H1 (cell line): ENCODE results near the gene GUCA1A.

Experiments used
- ATF2 ChIP-seq: IDR thresholded peaks from 2 replicates; pipeline ENCODE4 v1.6.1; 2012; ENCODE audit warnings: low read length, inconsistent platforms
- CTCF ChIP-seq, 3 experiments: IDR thresholded peaks; 1 replicate in 2 of 3; 2 replicates in 1 of 3; pipeline versions ENCODE4 v1.5.1 to v1.6.1; 2011; ENCODE audit warnings: low read length in 3 of 3, mild to moderate bottlenecking in 3 of 3, inconsistent platforms in 2 of 3, low read depth in 1 of 3, moderate library complexity in 1 of 3; ENCODE audit not compliant: insufficient read depth in 1 of 3; ENCODE audit errors: control extremely low read depth in 1 of 3
- EZH2 ChIP-seq: fragments of 200-600 bp; sonication (generic); IDR thresholded peaks from 2 replicates; pipeline ENCODE4 v1.7.1; 2012; ENCODE audit warnings: low read depth, mild to moderate bottlenecking, moderate library complexity, low read length, inconsistent platforms; ENCODE audit not compliant: severe bottlenecking
- MAX ChIP-seq: IDR thresholded peaks from 2 replicates; pipeline ENCODE4 v1.6.1; 2012; ENCODE audit warnings: inconsistent platforms
- NRF1 ChIP-seq: IDR thresholded peaks from 2 replicates; pipeline ENCODE4 v1.6.1; 2011; ENCODE audit warnings: mild to moderate bottlenecking, low read depth, low read length, improper control_type of control experiment
- POLR2A ChIP-seq, 2 experiments: IDR thresholded peaks; 1 replicate in 1 of 2; 2 replicates in 1 of 2; pipeline ENCODE4 v1.6.1; 2011; ENCODE audit warnings: low read depth in 2 of 2, low read length in 2 of 2, mild to moderate bottlenecking in 2 of 2; ENCODE audit errors: control extremely low read depth in 1 of 2
- POLR2AphosphoS5 ChIP-seq: IDR thresholded peaks from 2 replicates; pipeline ENCODE4 v1.6.1; 2011; ENCODE audit warnings: low read depth, low read length
- RAD21 ChIP-seq, 2 experiments: IDR thresholded peaks in 1 of 2; conservative IDR thresholded peaks in 1 of 2; 2 replicates each; pipeline ENCODE4 v1.6.1; 2011; ENCODE audit warnings: low read depth in 2 of 2, low read length in 2 of 2, improper control_type of control experiment in 1 of 2, inconsistent platforms in 1 of 2, mild to moderate bottlenecking in 1 of 2, moderate library complexity in 1 of 2
- SIN3A ChIP-seq, 2 experiments: IDR thresholded peaks in 1 of 2; conservative IDR thresholded peaks in 1 of 2; 2 replicates each; pipeline ENCODE4 v1.6.1; 2011 to 2012; ENCODE audit warnings: low read length in 2 of 2, improper control_type of control experiment in 1 of 2, low read depth in 1 of 2, mild to moderate bottlenecking in 1 of 2
- SUZ12 ChIP-seq: fragments of 200-600 bp; sonication (generic); IDR thresholded peaks from 2 replicates; pipeline ENCODE4 v1.6.1; 2012; ENCODE audit warnings: mild to moderate bottlenecking, inconsistent platforms, low read length, moderate library complexity, mixed read lengths
- TBP ChIP-seq: IDR thresholded peaks from 2 replicates; pipeline ENCODE4 v1.6.1; 2011; ENCODE audit warnings: low read depth, low read length, improper control_type of control experiment
- ZNF274 ChIP-seq: IDR thresholded peaks from 2 replicates; pipeline ENCODE4 v1.7.0; 2012; ENCODE audit warnings: low read length, borderline replicate concordance; ENCODE audit errors: extremely low read depth

- TF ChIP-seq CTCF (IDR thresholded peaks at IDR 0.05; ENCODE audit: control extremely low read depth in 1 of 3, insufficient read depth in 1 of 3, low read depth in 1 of 3, low read length in 3 of 3) (no peak), ZNF274 (no peak), POLR2A (IDR thresholded peaks at IDR 0.05; ENCODE audit: control extremely low read depth in 1 of 2, low read depth in 2 of 2, low read length in 2 of 2) (no peak), POLR2AphosphoS5 (no peak), MAX (no peak), SUZ12 (no peak), EZH2 (no peak), NRF1 (no peak), RAD21 (IDR thresholded peaks at IDR 0.05 in 1 of 2, conservative IDR thresholded peaks at IDR 0.05 in 1 of 2; ENCODE audit: low read depth in 2 of 2, low read length in 2 of 2) (no peak), TBP (no peak), ATF2 (no peak), SIN3A (conservative IDR thresholded peaks at IDR 0.05 in 1 of 2, IDR thresholded peaks at IDR 0.05 in 1 of 2; ENCODE audit: low read depth in 1 of 2, low read length in 2 of 2) (no peak)
Observed at GRCh38 chr6:42128460-42129359, 44.5 kb upstream of the GUCA1A start.
